Measurements from ENCODE around the gene C11orf42.

The C11orf42 gene

GRCh38 chr11:6237761-6238302, 32.5 kb downstream of the C11orf42 start:
- POLR2A ChIA-PET, result no interaction called here
- CTCF ChIA-PET, result interaction anchor here (1.2 to 1.6 kb wide), 3 partner anchors 12 to 21 kb away, joined by 3 to 4 read pairs (median 3); no protein-coding TSS in a partner anchor
- DNase-seq (ENCODE audit: extremely low spot score), result no peak

GRCh38 chr11:6238902-6239301, 33.5 kb downstream of the C11orf42 start, which contains the start of gene CNGA4:
TSS of gene CNGA4 (plus strand) at chr11:6239089. CDS start at chr11:6239207, 118 bp downstream.
- ChIA-PET POLR2A (no interaction called here), CTCF (interaction anchor here (0.8 kb wide), 1 partner anchor 12 kb away, joined by 4 read pairs; no protein-coding TSS in a partner anchor)
- no peak for DNase-seq (ENCODE audit: extremely low spot score)

More at GRCh38 chr11:6237761-6238302, 32.5 kb downstream of the C11orf42 start:
- TF ChIP-seq L3MBTL2 (conservative IDR thresholded peaks at IDR 0.05) (no peak), FOXK2 (IDR thresholded peaks at IDR 0.05) (no peak), LEF1 (IDR thresholded peaks at IDR 0.05; ENCODE audit: borderline replicate concordance) (no peak), PKNOX1 (IDR thresholded peaks at IDR 0.05) (no peak)

GRCh38 chr11:6240139-6240538, 34.8 kb downstream of the C11orf42 start:
- CTCF ChIA-PET, result no interaction called here
- DNase-seq (ENCODE audit: extremely low spot score), result no peak
- POLR2A ChIA-PET, result no interaction called here
- no peak for TF ChIP-seq CTBP1 (IDR thresholded peaks at IDR 0.05; ENCODE audit: borderline replicate concordance)
- no peak for TF ChIP-seq TARDBP (IDR thresholded peaks at IDR 0.05)
- TF ChIP-seq LEF1 (IDR thresholded peaks at IDR 0.05; ENCODE audit: borderline replicate concordance), result no peak
- no peak for TF ChIP-seq NFRKB (IDR thresholded peaks at IDR 0.05)
- TF ChIP-seq SP1 (IDR thresholded peaks at IDR 0.05), result no peak
- TF ChIP-seq FOXM1 (IDR thresholded peaks at IDR 0.05; ENCODE audit: borderline replicate concordance), result no peak
- TF ChIP-seq HDGF (IDR thresholded peaks at IDR 0.05; ENCODE audit: borderline replicate concordance), result no peak
- TF ChIP-seq FOXA1 (IDR thresholded peaks at IDR 0.05), result no peak
- TF ChIP-seq ARNT (IDR thresholded peaks at IDR 0.05), result no peak
- no peak for TF ChIP-seq FOXK2 (IDR thresholded peaks at IDR 0.05)
- TF ChIP-seq ZNF384 (IDR thresholded peaks at IDR 0.05), result no peak
- TF ChIP-seq BHLHE40 (IDR thresholded peaks at IDR 0.05; ENCODE audit: borderline replicate concordance), result no peak
- no peak for TF ChIP-seq SUZ12 (IDR thresholded peaks at IDR 0.05)

More at GRCh38 chr11:6238902-6239301, 33.5 kb downstream of the C11orf42 start, which contains the start of gene CNGA4:
- TF ChIP-seq FOXK2 (IDR thresholded peaks at IDR 0.05) (no peak), PKNOX1 (IDR thresholded peaks at IDR 0.05) (no peak), L3MBTL2 (conservative IDR thresholded peaks at IDR 0.05) (no peak), LEF1 (IDR thresholded peaks at IDR 0.05; ENCODE audit: borderline replicate concordance) (no peak), NFRKB (IDR thresholded peaks at IDR 0.05) (no peak), ARNT (IDR thresholded peaks at IDR 0.05) (no peak), HDGF (IDR thresholded peaks at IDR 0.05; ENCODE audit: borderline replicate concordance) (no peak), BHLHE40 (IDR thresholded peaks at IDR 0.05; ENCODE audit: borderline replicate concordance) (no peak), FOXM1 (IDR thresholded peaks at IDR 0.05; ENCODE audit: borderline replicate concordance) (no peak), TARDBP (IDR thresholded peaks at IDR 0.05) (no peak), ELF4 (IDR thresholded peaks at IDR 0.05) (no peak), FOXA1 (IDR thresholded peaks at IDR 0.05) (no peak), CTBP1 (IDR thresholded peaks at IDR 0.05; ENCODE audit: borderline replicate concordance) (no peak), SUZ12 (IDR thresholded peaks at IDR 0.05) (no peak), ZNF384 (IDR thresholded peaks at IDR 0.05) (no peak)

GRCh38 chr11:6240781-6241180, 35.4 kb downstream of the C11orf42 start:
- CTCF ChIA-PET, result no interaction called here
- no peak for DNase-seq (ENCODE audit: extremely low spot score)
- POLR2A ChIA-PET, result no interaction called here
- TF ChIP-seq FOXM1 (IDR thresholded peaks at IDR 0.05; ENCODE audit: borderline replicate concordance), result no peak
- TF ChIP-seq CTBP1 (IDR thresholded peaks at IDR 0.05; ENCODE audit: borderline replicate concordance), result no peak
- TF ChIP-seq ZNF384 (IDR thresholded peaks at IDR 0.05), result no peak

- ChIA-PET CTCF (no interaction called here), POLR2A (no interaction called here)
- TF ChIP-seq FOXA1 (IDR thresholded peaks at IDR 0.05), result no peak
- no peak for DNase-seq (ENCODE audit: extremely low spot score)
These were observed 36.0 kb downstream of the C11orf42 start for GRCh38 chr11:6241316-6241715.

- no peak for DNase-seq (ENCODE audit: extremely low spot score)
- ChIA-PET CTCF (no interaction called here), POLR2A (interaction anchor here (0.9 kb wide), 1 partner anchor 11 kb away, joined by 3 read pairs; the partner anchor contains the start of gene FHIP1B)
- TF ChIP-seq FOXM1 (IDR thresholded peaks at IDR 0.05; ENCODE audit: borderline replicate concordance) (no peak), ARNT (IDR thresholded peaks at IDR 0.05) (no peak), NFRKB (IDR thresholded peaks at IDR 0.05) (no peak), CTBP1 (IDR thresholded peaks at IDR 0.05; ENCODE audit: borderline replicate concordance) (no peak), FOXK2 (IDR thresholded peaks at IDR 0.05) (no peak), ELF4 (IDR thresholded peaks at IDR 0.05) (no peak), BHLHE40 (IDR thresholded peaks at IDR 0.05; ENCODE audit: borderline replicate concordance) (no peak), ZNF384 (IDR thresholded peaks at IDR 0.05) (no peak), FOXA1 (IDR thresholded peaks at IDR 0.05) (no peak), PKNOX1 (IDR thresholded peaks at IDR 0.05) (no peak), L3MBTL2 (conservative IDR thresholded peaks at IDR 0.05) (no peak), TARDBP (IDR thresholded peaks at IDR 0.05) (no peak), SP1 (IDR thresholded peaks at IDR 0.05) (no peak), LEF1 (IDR thresholded peaks at IDR 0.05; ENCODE audit: borderline replicate concordance) (no peak), SUZ12 (IDR thresholded peaks at IDR 0.05) (no peak)
These were observed 40.2 kb downstream of the C11orf42 start for GRCh38 chr11:6245536-6245935.
